Small intestine (tissue), 7 donors: Measurements from ENCODE around the gene MOB2. TPM values are rescaled to one million over a fixed set of nuclear protein-coding genes. Genes with fewer than 3 reads are reported as not detected.

Experiments
- DNase-seq, 2 donors: peaks; one replicate each; pipeline versions ENCODE4 v3.0.0 to v3.0.0-alpha.2; 2013
- FAIRE-seq: peaks from 2 replicates; lab custom pipeline; 2012; peaks lifted over from hg19 to GRCh38; lab: Jason Lieb, UNC
- H3K27ac ChIP-seq, 3 donors: one replicate each; pipeline ENCODE4 v1.5.1; 2013; ENCODE audit warnings: low read length in 2 of 3, mild to moderate bottlenecking in 2 of 3, control low read depth in 1 of 3, inconsistent platforms in 1 of 3, low read depth in 1 of 3, moderate library complexity in 1 of 3
- H3K27me3 ChIP-seq, 3 donors: one replicate each; pipeline ENCODE4 v1.6.1; 2013; ENCODE audit warnings: low read length in 3 of 3, inconsistent platforms in 1 of 3; ENCODE audit not compliant: control insufficient read depth in 3 of 3, insufficient read depth in 3 of 3
- H3K36me3 ChIP-seq, 3 donors: one replicate each; pipeline ENCODE4 v1.6.1; 2013; ENCODE audit warnings: low read length in 3 of 3, inconsistent platforms in 1 of 3, low read depth in 1 of 3, mild to moderate bottlenecking in 1 of 3, moderate library complexity in 1 of 3; ENCODE audit not compliant: control insufficient read depth in 3 of 3, insufficient read depth in 2 of 3
- H3K4me1 ChIP-seq, 3 donors: one replicate each; pipeline ENCODE4 v1.6.1; 2013; ENCODE audit warnings: low read length in 2 of 3, inconsistent platforms in 1 of 3, low read depth in 1 of 3, mild to moderate bottlenecking in 1 of 3, moderate library complexity in 1 of 3; ENCODE audit not compliant: control insufficient read depth in 3 of 3, insufficient read depth in 2 of 3
- H3K4me3 ChIP-seq, 3 donors: one replicate each; pipeline ENCODE4 v1.5.1; 2013; ENCODE audit warnings: low read length in 3 of 3, control low read depth in 1 of 3, inconsistent platforms in 1 of 3, low read depth in 1 of 3, mild to moderate bottlenecking in 1 of 3, moderate library complexity in 1 of 3
- H3K9me3 ChIP-seq, 2 donors: one replicate each; pipeline ENCODE4 v1.6.1; 2013; ENCODE audit warnings: low read depth in 1 of 2, low read length in 1 of 2; ENCODE audit not compliant: control insufficient read depth in 2 of 2, insufficient read depth in 1 of 2
- WGBS, 3 donors: extraction: QIAGEN DNeasy Blood & Tissue Kit; methylation state at CpG; one replicate each; pipeline ENCODE4 v1.1.7; 2013; 5-methylcytosine and 5-hydroxymethylcytosine counted together
- polyA plus RNA-seq, 4 donors: library from polyadenylated mRNA; stranded (reverse) in 3 of 4; unstranded in 1 of 4; fragments of 200-250 nt in 3 of 4; fragments of 120-200 nt in 1 of 4; gene quantifications; one replicate each; pipeline versions ENCODE4 v1.2.1 to v1.2.3, GENCODE V29; 2013
- donor health status: healthy with polysubstance abuse.
- donor health status: control.
- donor health status: control.
- donor health status: Bipolar disorder and iron deficiency.
- donor health status: healthy.

Gene MOB2
- polyA plus RNA-seq, 4 donors, result 28.3 to 48.6 (median 42.0) TPM

- DNase-seq, result peak; percentile 52 to 59
- H3K27me3 ChIP-seq, result no peaks in the 10 kb centered on the region
- peaks cover 0 to 8% of the 10 kb centered on the region in 2 donors for H3K9me3 ChIP-seq
- peaks cover 0 to 36% (median 0%) of the 10 kb centered on the region in 3 donors for H3K4me1 ChIP-seq
- H3K36me3 ChIP-seq, result peaks cover 0 to 21% (median 0%) of the 10 kb centered on the region in 3 donors
- H3K4me3 ChIP-seq, result no peak overlapping the region
- FAIRE-seq, result no peak
- WGBS, 3 donors, result 21 to 37% (median 33%) methylated on average over 14 to 18 of the region's 18 CpGs
- H3K27ac ChIP-seq, result peak overlapping the region in 1 of 3 donors; percentile 48
Observed at GRCh38 chr11:1458340-1459218, 28.0 kb downstream of the MOB2 start.

GRCh38 chr11:1457856-1458255 lies 28.7 kb downstream of the MOB2 start:
- Histone ChIP-seq H3K9me3 (peaks cover 0 to 1% of the 10 kb centered on the region in 2 donors), H3K4me1 (peaks cover 0 to 42% (median 0%) of the 10 kb centered on the region in 3 donors), H3K27me3 (no peaks in the 10 kb centered on the region), H3K36me3 (peaks cover 0 to 14% (median 0%) of the 10 kb centered on the region in 3 donors), H3K4me3 (no peak overlapping the region), H3K27ac (no peak overlapping the region)
- WGBS, 3 donors, result 78 to 88% (median 81%) methylated on average over 18 of the region's 18 CpGs
- FAIRE-seq (no peak), DNase-seq (no peak)

- no peaks in the 10 kb centered on the region for H3K27me3 ChIP-seq
- H3K36me3 ChIP-seq, result peaks cover 0 to 9% (median 0%) of the 10 kb centered on the region in 3 donors
- peaks cover 0 to 42% (median 0%) of the 10 kb centered on the region in 3 donors for H3K4me1 ChIP-seq
- 64 to 84% (median 81%) methylated on average over 4 to 13 of the region's 13 CpGs for WGBS, 3 donors
- H3K4me3 ChIP-seq, result no peak overlapping the region
- DNase-seq, result no peak
- no peaks in the 10 kb centered on the region for H3K9me3 ChIP-seq
- FAIRE-seq, result no peak
- H3K27ac ChIP-seq, result no peak overlapping the region
Observed at GRCh38 chr11:1457326-1457680, 29.3 kb downstream of the MOB2 start.

GRCh38 chr11:1456596-1457325 lies 29.8 kb downstream of the MOB2 start:
- no peak for FAIRE-seq
- WGBS, 3 donors, result 34 to 77% (median 51%) methylated on average over 33 to 44 of the region's 44 CpGs
- peaks cover 0 to 7% (median 0%) of the 10 kb centered on the region in 3 donors for H3K36me3 ChIP-seq

GRCh38 chr11:1456176-1456575 lies 30.4 kb downstream of the MOB2 start:
- H3K27me3 ChIP-seq, result no peaks in the 10 kb centered on the region

More at GRCh38 chr11:1456596-1457325, 29.8 kb downstream of the MOB2 start:
- Histone ChIP-seq H3K27me3 (no peaks in the 10 kb centered on the region), H3K4me1 (peaks cover 0 to 42% (median 0%) of the 10 kb centered on the region in 3 donors), H3K9me3 (no peaks in the 10 kb centered on the region), H3K4me3 (peak overlapping the region in 2 of 3 donors; percentile 15 to 23), H3K27ac (peak overlapping the region in 1 of 3 donors; percentile 72)
- DNase-seq, result no peak

GRCh38 chr11:1455763-1456060 lies 30.9 kb downstream of the MOB2 start:
- DNase-seq (no peak), FAIRE-seq (no peak)
- Histone ChIP-seq H3K27ac (peak overlapping the region in 1 of 3 donors; percentile 71), H3K4me3 (peak overlapping the region in 1 of 3 donors; percentile 18), H3K36me3 (peaks cover 0 to 7% (median 0%) of the 10 kb centered on the region in 3 donors), H3K9me3 (no peaks in the 10 kb centered on the region), H3K27me3 (no peaks in the 10 kb centered on the region), H3K4me1 (peaks cover 0 to 42% (median 0%) of the 10 kb centered on the region in 3 donors)
- WGBS, 3 donors, result 37 to 76% (median 66%) methylated on average over 5 of the region's 5 CpGs

More at GRCh38 chr11:1456176-1456575, 30.4 kb downstream of the MOB2 start:
- H3K27ac ChIP-seq, result peak overlapping the region in 1 of 3 donors; percentile 72
- peak overlapping the region in 2 of 3 donors; percentile 18 to 23 for H3K4me3 ChIP-seq
- WGBS, 3 donors, result 12 to 61% (median 47%) methylated on average over 20 to 22 of the region's 22 CpGs
- H3K9me3 ChIP-seq, result no peaks in the 10 kb centered on the region
- peak; percentile 72 to 85 for DNase-seq
- no peak for FAIRE-seq
- H3K36me3 ChIP-seq, result peaks cover 0 to 7% (median 0%) of the 10 kb centered on the region in 3 donors
- H3K4me1 ChIP-seq, result peaks cover 0 to 42% (median 0%) of the 10 kb centered on the region in 3 donors

GRCh38 chr11:1455032-1455762 lies 31.4 kb downstream of the MOB2 start:
- H3K27ac ChIP-seq, result no peak overlapping the region
- peaks cover 0 to 42% (median 0%) of the 10 kb centered on the region in 3 donors for H3K4me1 ChIP-seq
- peaks cover 0 to 7% (median 0%) of the 10 kb centered on the region in 3 donors for H3K36me3 ChIP-seq
- 57 to 74% (median 59%) methylated on average over 15 to 24 of the region's 24 CpGs for WGBS, 3 donors
- no peak for FAIRE-seq
- no peaks in the 10 kb centered on the region for H3K27me3 ChIP-seq
- H3K4me3 ChIP-seq, result no peak overlapping the region
- no peaks in the 10 kb centered on the region for H3K9me3 ChIP-seq
- DNase-seq, result no peak

GRCh38 chr11:1454576-1454975 lies 32.0 kb downstream of the MOB2 start:
- 76 to 77% (median 77%) methylated on average over 20 to 21 of the region's 21 CpGs for WGBS, 3 donors
- no peaks in the 10 kb centered on the region for H3K9me3 ChIP-seq
- H3K27ac ChIP-seq, result no peak overlapping the region
- DNase-seq (no peak), FAIRE-seq (no peak)
- H3K4me3 ChIP-seq, result no peak overlapping the region
- no peaks in the 10 kb centered on the region for H3K27me3 ChIP-seq
- peaks cover 0 to 42% (median 0%) of the 10 kb centered on the region in 3 donors for H3K4me1 ChIP-seq
- peaks cover 0 to 7% (median 0%) of the 10 kb centered on the region in 3 donors for H3K36me3 ChIP-seq
